Measurements from ENCODE around the gene OR1L4. TPM values are rescaled to one million over a fixed set of nuclear protein-coding genes. Genes with fewer than 3 reads are reported as not detected.

OR1L4 gene, protein sequence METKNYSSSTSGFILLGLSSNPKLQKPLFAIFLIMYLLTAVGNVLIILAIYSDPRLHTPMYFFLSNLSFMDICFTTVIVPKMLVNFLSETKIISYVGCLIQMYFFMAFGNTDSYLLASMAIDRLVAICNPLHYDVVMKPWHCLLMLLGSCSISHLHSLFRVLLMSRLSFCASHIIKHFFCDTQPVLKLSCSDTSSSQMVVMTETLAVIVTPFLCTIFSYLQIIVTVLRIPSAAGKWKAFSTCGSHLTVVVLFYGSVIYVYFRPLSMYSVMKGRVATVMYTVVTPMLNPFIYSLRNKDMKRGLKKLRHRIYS
- total RNA-seq = not detected

DNA sequence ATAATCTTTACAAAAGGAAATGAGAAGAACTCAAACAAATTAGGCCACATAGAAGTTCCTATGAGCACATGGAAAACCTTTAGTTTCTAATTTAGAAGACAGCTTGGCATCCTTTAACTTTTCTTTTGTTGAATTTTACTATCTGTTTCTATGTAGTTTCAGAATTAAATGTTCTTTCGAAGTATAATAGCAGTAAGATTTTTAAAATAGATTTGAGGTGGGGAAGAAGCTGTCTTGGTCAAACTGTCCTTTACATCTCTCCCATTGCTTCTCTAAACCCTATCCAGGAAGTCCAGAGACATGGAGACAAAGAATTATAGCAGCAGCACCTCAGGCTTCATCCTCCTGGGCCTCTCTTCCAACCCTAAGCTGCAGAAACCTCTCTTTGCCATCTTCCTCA, at the start of gene OR1L4:
Gene OR1L4, plus strand, starts transcription at position 301 of the 400 bp plus-strand sequence. Its CDS starts 0 bp downstream, at position 301.
- WGBS, 2 donors = 81 to 88% methylated on average over 1 of the region's 1 CpG
- intact Hi-C loops (cut with DNase I) = no loop called here
- H3K27me3 ChIP-seq = no peaks in the 10 kb centered on the region
- H3K36me3 ChIP-seq = no peaks in the 10 kb centered on the region
- H3K4me1 ChIP-seq = no peaks in the 10 kb centered on the region
- TF ChIP-seq, protein P1, sequence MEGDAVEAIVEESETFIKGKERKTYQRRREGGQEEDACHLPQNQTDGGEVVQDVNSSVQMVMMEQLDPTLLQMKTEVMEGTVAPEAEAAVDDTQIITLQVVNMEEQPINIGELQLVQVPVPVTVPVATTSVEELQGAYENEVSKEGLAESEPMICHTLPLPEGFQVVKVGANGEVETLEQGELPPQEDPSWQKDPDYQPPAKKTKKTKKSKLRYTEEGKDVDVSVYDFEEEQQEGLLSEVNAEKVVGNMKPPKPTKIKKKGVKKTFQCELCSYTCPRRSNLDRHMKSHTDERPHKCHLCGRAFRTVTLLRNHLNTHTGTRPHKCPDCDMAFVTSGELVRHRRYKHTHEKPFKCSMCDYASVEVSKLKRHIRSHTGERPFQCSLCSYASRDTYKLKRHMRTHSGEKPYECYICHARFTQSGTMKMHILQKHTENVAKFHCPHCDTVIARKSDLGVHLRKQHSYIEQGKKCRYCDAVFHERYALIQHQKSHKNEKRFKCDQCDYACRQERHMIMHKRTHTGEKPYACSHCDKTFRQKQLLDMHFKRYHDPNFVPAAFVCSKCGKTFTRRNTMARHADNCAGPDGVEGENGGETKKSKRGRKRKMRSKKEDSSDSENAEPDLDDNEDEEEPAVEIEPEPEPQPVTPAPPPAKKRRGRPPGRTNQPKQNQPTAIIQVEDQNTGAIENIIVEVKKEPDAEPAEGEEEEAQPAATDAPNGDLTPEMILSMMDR (IDR thresholded peaks at IDR 0.05) = no peak
- no peak for TF ChIP-seq POLR2A (IDR thresholded peaks at IDR 0.05)
- no peak within 1 kb of the TSS for H3K4me3 ChIP-seq (replicated peaks in 1 of 3)
- no peak for DNase-seq
- no peaks in the 10 kb centered on the region for H3K9me3 ChIP-seq
- H3K27ac ChIP-seq = no peak within 1 kb of the TSS

DNA sequence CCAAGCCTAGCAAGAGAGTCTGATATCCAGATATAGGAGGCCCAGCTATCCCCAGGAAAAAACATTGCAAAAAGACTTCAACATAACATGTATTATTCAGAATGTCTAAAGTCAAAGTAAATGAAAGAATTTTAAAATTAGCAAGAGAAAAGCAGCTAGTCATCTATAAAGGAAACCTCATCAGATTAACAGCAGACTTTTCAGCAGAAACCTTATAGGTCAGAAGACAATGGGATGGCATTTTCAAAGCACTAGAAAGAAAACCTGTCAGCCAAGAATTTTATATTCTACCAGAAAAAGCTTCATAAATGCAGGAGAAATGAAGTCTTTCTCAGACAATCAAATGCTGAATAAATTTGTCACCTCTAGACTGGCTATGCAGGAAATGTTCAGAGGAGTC, 38.9 kb upstream of the OR1L4 start:
- H3K4me3 ChIP-seq (replicated peaks in 1 of 3) = no peak overlapping the region
- H3K4me1 ChIP-seq = no peaks in the 10 kb centered on the region
- H3K36me3 ChIP-seq = no peaks in the 10 kb centered on the region
- H3K27me3 ChIP-seq = no peaks in the 10 kb centered on the region
- intact Hi-C loops (cut with DNase I) = no loop called here
- DNase-seq = no peak
- H3K27ac ChIP-seq = no peak overlapping the region
- TF ChIP-seq POLR2A (IDR thresholded peaks at IDR 0.05) = no peak
- TF ChIP-seq, protein P1 (IDR thresholded peaks at IDR 0.05) = no peak
- H3K9me3 ChIP-seq = no peaks in the 10 kb centered on the region

DNA sequence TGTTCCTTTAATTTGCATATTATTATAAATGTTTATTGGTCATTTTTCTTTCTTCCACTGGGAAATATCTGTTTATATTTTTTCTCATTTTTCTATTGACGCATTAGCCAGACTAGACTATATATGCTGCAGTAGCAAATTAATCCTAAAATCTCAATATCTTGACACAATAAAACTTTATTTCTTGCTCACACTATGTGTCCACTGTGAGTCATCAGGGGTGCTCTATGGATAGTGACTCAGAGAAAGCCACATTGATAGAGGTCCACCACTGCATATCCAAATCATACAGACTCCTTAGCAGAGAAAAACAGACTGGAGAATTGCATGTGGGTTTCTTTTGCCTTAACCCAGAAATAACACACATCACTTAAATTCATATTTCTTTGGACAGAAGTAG, 28.1 kb upstream of the OR1L4 start:
- TF ChIP-seq, protein P1 (IDR thresholded peaks at IDR 0.05) = no peak
- no peak for TF ChIP-seq POLR2A (IDR thresholded peaks at IDR 0.05)
- no peak for DNase-seq

DNA sequence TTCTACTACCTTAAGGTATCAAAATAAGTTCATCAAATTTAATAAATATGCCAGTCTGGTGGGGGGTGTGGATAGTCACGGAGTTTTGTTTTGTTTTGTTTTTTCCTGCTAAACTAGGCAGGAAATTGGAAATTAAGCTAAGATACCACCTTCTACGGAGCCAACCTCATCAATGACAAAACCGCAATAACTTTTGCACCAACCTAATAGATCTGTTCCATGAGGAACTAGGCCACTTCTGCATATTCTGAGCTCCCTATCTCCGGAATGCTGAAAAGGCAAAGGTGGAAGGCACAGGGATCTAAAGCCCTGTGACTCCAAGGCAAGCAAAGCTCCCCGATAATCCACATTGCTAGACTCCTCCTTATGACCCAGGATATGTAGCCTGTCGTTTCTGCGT, 5.8 kb upstream of the OR1L4 start:
- H3K9me3 ChIP-seq = no peaks in the 10 kb centered on the region
- H3K27me3 ChIP-seq = no peaks in the 10 kb centered on the region
- H3K27ac ChIP-seq = no peak overlapping the region
- WGBS, 2 donors = 84 to 89% methylated on average over 7 of the region's 7 CpGs
- no peaks in the 10 kb centered on the region for H3K36me3 ChIP-seq
- H3K4me3 ChIP-seq (replicated peaks in 1 of 3) = no peak overlapping the region
- intact Hi-C loops (cut with DNase I) = no loop called here
- TF ChIP-seq, protein P1 (IDR thresholded peaks at IDR 0.05) = no peak
- TF ChIP-seq POLR2A (IDR thresholded peaks at IDR 0.05) = no peak
- DNase-seq = no peak
- no peaks in the 10 kb centered on the region for H3K4me1 ChIP-seq

More for the DNA sequence above, 28.1 kb upstream of the OR1L4 start:
- no peaks in the 10 kb centered on the region for H3K9me3 ChIP-seq
- H3K27me3 ChIP-seq = no peaks in the 10 kb centered on the region
- H3K4me1 ChIP-seq = no peaks in the 10 kb centered on the region
- intact Hi-C loops (cut with DNase I) = no loop called here
- no peaks in the 10 kb centered on the region for H3K36me3 ChIP-seq
- H3K4me3 ChIP-seq (replicated peaks in 1 of 3) = no peak overlapping the region
- WGBS, 2 donors = 92 to 94% methylated on average over 1 of the region's 1 CpG
- H3K27ac ChIP-seq = no peak overlapping the region

DNA sequence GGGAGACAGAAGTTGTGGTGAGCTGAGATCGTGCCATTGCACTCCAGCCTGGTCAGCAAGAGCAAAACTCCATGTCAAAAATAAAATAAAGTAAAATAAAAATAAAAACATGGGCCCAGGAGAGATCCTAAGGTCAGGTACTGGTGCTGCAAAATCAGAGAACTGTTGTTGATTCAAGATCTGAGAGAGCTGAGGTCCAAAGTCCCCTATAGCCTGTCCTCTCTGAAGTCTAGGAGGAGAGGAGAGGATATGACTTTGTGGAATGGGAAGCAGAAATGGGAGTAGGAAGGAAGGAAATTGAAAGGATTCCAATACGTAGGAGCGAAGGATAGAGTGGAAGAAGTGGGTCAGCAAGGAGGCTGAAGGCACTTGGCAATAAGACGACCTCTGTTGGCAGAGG, 4.6 kb upstream of the OR1L4 start:
- Histone ChIP-seq H3K36me3 (no peaks in the 10 kb centered on the region), H3K27ac (no peak overlapping the region), H3K4me3 (replicated peaks in 1 of 3) (no peak overlapping the region), H3K4me1 (no peaks in the 10 kb centered on the region), H3K27me3 (no peaks in the 10 kb centered on the region), H3K9me3 (no peaks in the 10 kb centered on the region)
- TF ChIP-seq POLR2A (IDR thresholded peaks at IDR 0.05) = no peak
- TF ChIP-seq, protein P1 (IDR thresholded peaks at IDR 0.05) = no peak
- no peak for DNase-seq
- WGBS, 2 donors = 79 to 82% methylated on average over 4 of the region's 4 CpGs
- intact Hi-C loops (cut with DNase I) = no loop called here

All from thyroid gland (tissue), 4 donors.